ENCODE data around the gene SDC4. TPM values are rescaled to one million over a fixed set of nuclear protein-coding genes. Genes with fewer than 3 reads are reported as not detected.

Gene SDC4
- total and polyA plus RNA-seq, 9 of the 15 experiments (the other 6 are each of a cell fraction or from before 2014, with no cell fraction given), result 2.1 to 10.7 (median 6.3) TPM

DNA sequence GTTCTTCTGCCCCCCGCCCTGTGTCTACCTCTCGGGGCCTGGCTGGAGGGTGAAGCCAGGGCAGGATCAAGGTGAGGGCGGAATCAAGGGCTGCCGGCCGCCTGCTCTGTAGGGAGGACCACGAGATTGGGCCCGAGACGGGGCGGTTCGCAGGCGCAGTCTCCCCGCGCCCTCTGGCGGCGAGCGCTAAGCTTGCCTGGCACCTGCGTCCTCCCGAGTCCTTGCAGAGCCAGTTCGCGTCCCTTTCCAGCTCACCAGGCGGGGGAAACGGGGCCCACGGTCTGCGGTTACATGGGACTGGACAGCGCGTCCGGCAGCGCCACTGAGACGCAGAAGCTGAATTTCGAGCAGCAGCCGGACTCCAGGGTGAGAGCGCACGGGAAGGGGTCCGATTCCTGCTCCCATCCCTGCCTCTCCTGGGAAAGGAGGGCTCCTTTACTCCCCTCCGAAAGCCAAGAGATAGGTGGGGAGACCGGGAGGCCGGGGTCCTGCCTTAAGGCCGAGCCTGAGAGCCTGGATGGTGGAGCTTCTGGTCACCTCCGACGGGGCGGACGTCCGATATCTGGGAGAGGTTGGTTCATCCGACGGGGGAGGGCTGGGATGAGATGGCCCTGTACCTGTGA, 36.5 kb downstream of the SDC4 start (continued):
- no peak for TF ChIP-seq MCM7 (IDR thresholded peaks at IDR 0.05)
- TF ChIP-seq MYC (IDR thresholded peaks at IDR 0.05; ENCODE audit: low read depth, low read length), result 0 out of 2 replicates have a peak, but pooled peaks have one; percentile 35
- TF ChIP-seq MYC (CRISPR knock-in tag; IDR thresholded peaks at IDR 0.05; ENCODE audit: borderline replicate concordance, low read depth), result no peak
- TF ChIP-seq ELF2 (CRISPR knock-in tag; IDR thresholded peaks at IDR 0.05), result no peak
- TF ChIP-seq KLF16 (IDR thresholded peaks at IDR 0.05), result no peak
- TF ChIP-seq EP400 (IDR thresholded peaks at IDR 0.05), result no peak
- TF ChIP-seq CREBBP (IDR thresholded peaks at IDR 0.05; ENCODE audit: low read depth, low read length), result no peak
- TF ChIP-seq ZNF121 (CRISPR knock-in tag; conservative IDR thresholded peaks at IDR 0.05), result no peak; the same call in 1 of the 2 replicates
- no peak for TF ChIP-seq ZNF23 (CRISPR knock-in tag; IDR thresholded peaks at IDR 0.05)
- TF ChIP-seq ZNF444 (CRISPR knock-in tag; IDR thresholded peaks at IDR 0.05), result no peak
- TF ChIP-seq MYNN (IDR thresholded peaks at IDR 0.05), result no peak
- no peak for TF ChIP-seq MYNN (CRISPR knock-in tag; IDR thresholded peaks at IDR 0.05)
- no peak for TF ChIP-seq ZC3H4 (CRISPR knock-in tag; IDR thresholded peaks at IDR 0.05; ENCODE audit: borderline replicate concordance)
- no peak for TF ChIP-seq SOX6 (IDR thresholded peaks at IDR 0.05)
- no peak for TF ChIP-seq WHSC1 (IDR thresholded peaks at IDR 0.05; ENCODE audit: low read length)
- no peak for TF ChIP-seq GTF2E2 (tag; IDR thresholded peaks at IDR 0.05)
- TF ChIP-seq SRSF7 (optimal IDR thresholded peaks at IDR 0.05; ENCODE audit: low read depth, low read length), result no peak
- no peak for TF ChIP-seq ELF4 (CRISPR knock-in tag; IDR thresholded peaks at IDR 0.05)
- no peak for TF ChIP-seq CHD2 (IDR thresholded peaks at IDR 0.05; ENCODE audit: low read depth, low read length)
- no peak for TF ChIP-seq RBM25 (IDR thresholded peaks at IDR 0.05; ENCODE audit: low read depth, low read length, severe bottlenecking)
- TF ChIP-seq RCOR1 (IDR thresholded peaks at IDR 0.05; ENCODE audit: borderline replicate concordance in 1 of 2, low read depth in 2 of 2, low read length in 2 of 2), result peak in 1 of 2 experiments; percentile 42; a peak in 1 of 4 replicates
- TF ChIP-seq, protein P1, sequence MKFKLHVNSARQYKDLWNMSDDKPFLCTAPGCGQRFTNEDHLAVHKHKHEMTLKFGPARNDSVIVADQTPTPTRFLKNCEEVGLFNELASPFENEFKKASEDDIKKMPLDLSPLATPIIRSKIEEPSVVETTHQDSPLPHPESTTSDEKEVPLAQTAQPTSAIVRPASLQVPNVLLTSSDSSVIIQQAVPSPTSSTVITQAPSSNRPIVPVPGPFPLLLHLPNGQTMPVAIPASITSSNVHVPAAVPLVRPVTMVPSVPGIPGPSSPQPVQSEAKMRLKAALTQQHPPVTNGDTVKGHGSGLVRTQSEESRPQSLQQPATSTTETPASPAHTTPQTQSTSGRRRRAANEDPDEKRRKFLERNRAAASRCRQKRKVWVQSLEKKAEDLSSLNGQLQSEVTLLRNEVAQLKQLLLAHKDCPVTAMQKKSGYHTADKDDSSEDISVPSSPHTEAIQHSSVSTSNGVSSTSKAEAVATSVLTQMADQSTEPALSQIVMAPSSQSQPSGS (CRISPR knock-in tag; IDR thresholded peaks at IDR 0.05), result no peak
- TF ChIP-seq, protein P2, sequence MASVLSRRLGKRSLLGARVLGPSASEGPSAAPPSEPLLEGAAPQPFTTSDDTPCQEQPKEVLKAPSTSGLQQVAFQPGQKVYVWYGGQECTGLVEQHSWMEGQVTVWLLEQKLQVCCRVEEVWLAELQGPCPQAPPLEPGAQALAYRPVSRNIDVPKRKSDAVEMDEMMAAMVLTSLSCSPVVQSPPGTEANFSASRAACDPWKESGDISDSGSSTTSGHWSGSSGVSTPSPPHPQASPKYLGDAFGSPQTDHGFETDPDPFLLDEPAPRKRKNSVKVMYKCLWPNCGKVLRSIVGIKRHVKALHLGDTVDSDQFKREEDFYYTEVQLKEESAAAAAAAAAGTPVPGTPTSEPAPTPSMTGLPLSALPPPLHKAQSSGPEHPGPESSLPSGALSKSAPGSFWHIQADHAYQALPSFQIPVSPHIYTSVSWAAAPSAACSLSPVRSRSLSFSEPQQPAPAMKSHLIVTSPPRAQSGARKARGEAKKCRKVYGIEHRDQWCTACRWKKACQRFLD (CRISPR knock-in tag; IDR thresholded peaks at IDR 0.05), result no peak
- TF ChIP-seq TEAD2 (tag; IDR thresholded peaks at IDR 0.05), result no peak
- TF ChIP-seq RBM15 (IDR thresholded peaks at IDR 0.05; ENCODE audit: insufficient read depth, low read length), result no peak
- TF ChIP-seq, protein P3, sequence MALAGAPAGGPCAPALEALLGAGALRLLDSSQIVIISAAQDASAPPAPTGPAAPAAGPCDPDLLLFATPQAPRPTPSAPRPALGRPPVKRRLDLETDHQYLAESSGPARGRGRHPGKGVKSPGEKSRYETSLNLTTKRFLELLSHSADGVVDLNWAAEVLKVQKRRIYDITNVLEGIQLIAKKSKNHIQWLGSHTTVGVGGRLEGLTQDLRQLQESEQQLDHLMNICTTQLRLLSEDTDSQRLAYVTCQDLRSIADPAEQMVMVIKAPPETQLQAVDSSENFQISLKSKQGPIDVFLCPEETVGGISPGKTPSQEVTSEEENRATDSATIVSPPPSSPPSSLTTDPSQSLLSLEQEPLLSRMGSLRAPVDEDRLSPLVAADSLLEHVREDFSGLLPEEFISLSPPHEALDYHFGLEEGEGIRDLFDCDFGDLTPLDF (CRISPR knock-in tag; IDR thresholded peaks at IDR 0.05), result no peak
- no peak for TF ChIP-seq ZSCAN29 (IDR thresholded peaks at IDR 0.05)

All from K562 (cell line).